Prostate gland (tissue), 2 donors: ENCODE measurements around the gene SOX5. TPM values are rescaled to one million over a fixed set of nuclear protein-coding genes. Genes with fewer than 3 reads are reported as not detected.

ENCODE experiments used
- DNase-seq: peaks from one replicate; pipeline ENCODE4 v3.0.0-alpha.2; 2019; ENCODE audit warnings: low spot score
- H3K27ac ChIP-seq, 2 donors: fragments of 200-600 bp; sonication (generic); 2 replicates each; pipeline ENCODE4 v1.5.1; 2017 to 2019
- H3K27me3 ChIP-seq: fragments of 200-600 bp; sonication (generic); replicated peaks from 2 replicates; pipeline ENCODE4 v1.5.1; 2019; ENCODE audit not compliant: insufficient read depth
- H3K36me3 ChIP-seq, 2 donors: fragments of 200-600 bp; sonication (generic); 1 replicate in 1 of 2; 2 replicates in 1 of 2; pipeline versions ENCODE4 v1.5.1 to v1.8.1; 2017 to 2019
- H3K4me1 ChIP-seq: fragments of 200-600 bp; sonication (generic); replicated peaks from 2 replicates; pipeline ENCODE4 v1.5.1; 2019
- H3K4me3 ChIP-seq, 2 donors: fragments of 200-600 bp; sonication (generic); 2 replicates each; pipeline ENCODE4 v1.5.1; 2017 to 2019
- H3K9me3 ChIP-seq: fragments of 200-600 bp; sonication (generic); 2 replicates; pipeline ENCODE4 v1.5.1; 2017
- CTCF ChIP-seq, 4 experiments: fragments of 200-600 bp in 2 of 4; fragments of 450-650 bp in 2 of 4; sonication (generic) in 2 of 4; IDR thresholded peaks; 1 replicate in 3 of 4; 2 replicates in 1 of 4; pipeline ENCODE4 v1.5.1; 2016 to 2019; ENCODE audit warnings: antibody characterized with exemption in 4 of 4, mild to moderate bottlenecking in 2 of 4, moderate library complexity in 2 of 4
- POLR2A ChIP-seq: fragments of 450-650 bp; IDR thresholded peaks from one replicate; pipeline ENCODE4 v1.6.1; 2016; ENCODE audit warnings: antibody characterized with exemption, mild to moderate bottlenecking
- POLR2AphosphoS5 ChIP-seq: sonication (generic); formaldehyde crosslinking; IDR thresholded peaks from one replicate; pipeline ENCODE4 v1.6.1; 2017; ENCODE audit warnings: antibody characterized with exemption
- WGBS: methylation state at CpG from one replicate; pipeline ENCODE4 v1.1.5; 2018; 5-methylcytosine and 5-hydroxymethylcytosine counted together
- intact Hi-C: fragments of 100-400 bp; cut with DNase I; formaldehyde crosslinking; loops from one replicate; pipeline ENCODE4 v1.14.2; 2022
- total RNA-seq, 2 donors: library from RNA; depleted of rRNA; stranded (reverse); fragments of >200 nt; gene quantifications; one replicate each; pipeline ENCODE4 v1.1.0, GENCODE V29; 2016

Gene SOX5
- total RNA-seq, 2 donors from 2014 or later = 3.7 to 7.8 TPM

- Histone ChIP-seq H3K4me1 (no peaks in the 10 kb centered on the region), H3K27me3 (no peaks in the 10 kb centered on the region), H3K9me3 (no peaks in the 10 kb centered on the region), H3K27ac (no peak overlapping the region), H3K36me3 (no peaks in the 10 kb centered on the region), H3K4me3 (no peak overlapping the region)
- TF ChIP-seq POLR2AphosphoS5 (no peak), POLR2A (no peak), CTCF (IDR thresholded peaks at IDR 0.05) (no peak)
- DNase-seq = no peak
- intact Hi-C loops = no loop called here
Observed at GRCh38 chr12:23694307-23694706, 255.2 kb downstream of the SOX5 start.

GRCh38 chr12:23687947-23688346 lies 261.5 kb downstream of the SOX5 start:
- intact Hi-C loops = no loop called here

GRCh38 chr12:23686095-23686494 lies 263.4 kb downstream of the SOX5 start:
- intact Hi-C loops = no loop called here
- Histone ChIP-seq H3K27ac (no peak overlapping the region), H3K4me1 (no peaks in the 10 kb centered on the region), H3K36me3 (no peaks in the 10 kb centered on the region), H3K4me3 (no peak overlapping the region), H3K27me3 (no peaks in the 10 kb centered on the region), H3K9me3 (no peaks in the 10 kb centered on the region)
- no peak for DNase-seq
- TF ChIP-seq POLR2AphosphoS5 = no peak
- no peak for TF ChIP-seq CTCF (IDR thresholded peaks at IDR 0.05)
- TF ChIP-seq POLR2A = no peak

More at GRCh38 chr12:23687947-23688346, 261.5 kb downstream of the SOX5 start:
- no peaks in the 10 kb centered on the region for H3K4me1 ChIP-seq
- no peak for DNase-seq
- H3K4me3 ChIP-seq = no peak overlapping the region
- 76% methylated on average over 1 of the region's 1 CpG for WGBS
- no peak for TF ChIP-seq POLR2AphosphoS5
- no peak for TF ChIP-seq CTCF (IDR thresholded peaks at IDR 0.05)
- TF ChIP-seq POLR2A = no peak
- H3K27me3 ChIP-seq = no peaks in the 10 kb centered on the region
- no peak overlapping the region for H3K27ac ChIP-seq
- no peaks in the 10 kb centered on the region for H3K9me3 ChIP-seq
- H3K36me3 ChIP-seq = no peaks in the 10 kb centered on the region

- Histone ChIP-seq H3K9me3 (no peaks in the 10 kb centered on the region), H3K27ac (no peak overlapping the region), H3K4me1 (no peaks in the 10 kb centered on the region), H3K4me3 (no peak overlapping the region), H3K27me3 (no peaks in the 10 kb centered on the region), H3K36me3 (no peaks in the 10 kb centered on the region)
- TF ChIP-seq POLR2A (no peak), CTCF (IDR thresholded peaks at IDR 0.05) (no peak), POLR2AphosphoS5 (no peak)
- intact Hi-C loops = no loop called here
- DNase-seq = no peak
- WGBS = 69% methylated on average over 1 of the region's 1 CpG
Observed at GRCh38 chr12:23684121-23684520, 265.3 kb downstream of the SOX5 start.

GRCh38 chr12:23681237-23681636 lies 268.2 kb downstream of the SOX5 start:
- no peak for DNase-seq
- H3K4me3 ChIP-seq = no peak overlapping the region
- intact Hi-C loops = no loop called here
- H3K27me3 ChIP-seq = no peaks in the 10 kb centered on the region
- no peak overlapping the region for H3K27ac ChIP-seq
- H3K9me3 ChIP-seq = no peaks in the 10 kb centered on the region
- H3K4me1 ChIP-seq = no peaks in the 10 kb centered on the region
- TF ChIP-seq CTCF (IDR thresholded peaks at IDR 0.05) = no peak
- no peak for TF ChIP-seq POLR2A
- no peak for TF ChIP-seq POLR2AphosphoS5
- H3K36me3 ChIP-seq = no peaks in the 10 kb centered on the region
